DMS114 treated with DMSO at 0.1 percent for 48 hours (cell line): ENCODE results near the gene PLCD3.

Source experiments
- DNase-seq: peaks from one replicate; lab custom pipeline; 2025; ENCODE audit not compliant: unreplicated experiment; lab: John Stamatoyannopoulos, UW

PLCD3 gene

DNA sequence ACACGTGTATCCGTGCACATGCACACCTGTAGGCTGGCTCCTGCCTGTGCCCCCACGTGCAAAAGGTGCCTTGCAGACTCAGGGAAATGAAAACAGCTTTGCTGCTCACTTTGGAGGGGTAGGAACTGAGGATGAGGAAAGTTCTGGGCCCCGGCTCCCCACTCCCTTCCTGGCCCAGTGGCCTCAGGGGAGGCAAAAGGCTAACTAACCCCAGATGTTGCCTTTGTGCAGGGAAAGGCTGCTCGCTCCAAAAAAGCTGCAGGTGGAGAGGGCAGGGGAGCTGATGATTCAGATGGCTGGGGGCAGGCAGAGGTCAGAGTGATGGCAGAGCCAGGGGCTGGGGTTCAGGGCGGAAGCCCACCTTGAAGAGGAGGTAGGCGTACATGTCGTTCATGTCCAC lies 12.4 kb downstream of the PLCD3 start:
- no peak for DNase-seq

DNA sequence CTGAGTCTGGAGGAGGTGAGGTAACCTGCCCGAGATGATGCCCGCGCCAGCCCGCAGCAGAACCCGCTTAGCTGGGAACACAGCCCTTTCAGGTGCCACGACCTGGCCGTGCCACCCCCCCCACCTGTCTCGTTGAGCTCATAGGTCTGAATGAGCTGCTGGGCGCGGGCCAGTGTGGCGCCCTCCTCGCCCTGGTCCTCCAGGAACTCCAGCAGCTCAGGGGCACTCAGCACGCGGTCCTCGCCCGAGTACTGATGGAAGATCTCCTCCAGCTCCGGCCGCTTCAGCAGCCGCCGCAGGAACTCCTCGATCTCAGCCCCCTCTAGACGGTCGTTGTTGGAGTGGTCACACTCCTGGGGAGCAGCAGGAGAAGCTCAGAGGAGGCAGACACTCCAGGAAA lies 13.6 kb downstream of the PLCD3 start:
- DNase-seq, result no peak

DNA sequence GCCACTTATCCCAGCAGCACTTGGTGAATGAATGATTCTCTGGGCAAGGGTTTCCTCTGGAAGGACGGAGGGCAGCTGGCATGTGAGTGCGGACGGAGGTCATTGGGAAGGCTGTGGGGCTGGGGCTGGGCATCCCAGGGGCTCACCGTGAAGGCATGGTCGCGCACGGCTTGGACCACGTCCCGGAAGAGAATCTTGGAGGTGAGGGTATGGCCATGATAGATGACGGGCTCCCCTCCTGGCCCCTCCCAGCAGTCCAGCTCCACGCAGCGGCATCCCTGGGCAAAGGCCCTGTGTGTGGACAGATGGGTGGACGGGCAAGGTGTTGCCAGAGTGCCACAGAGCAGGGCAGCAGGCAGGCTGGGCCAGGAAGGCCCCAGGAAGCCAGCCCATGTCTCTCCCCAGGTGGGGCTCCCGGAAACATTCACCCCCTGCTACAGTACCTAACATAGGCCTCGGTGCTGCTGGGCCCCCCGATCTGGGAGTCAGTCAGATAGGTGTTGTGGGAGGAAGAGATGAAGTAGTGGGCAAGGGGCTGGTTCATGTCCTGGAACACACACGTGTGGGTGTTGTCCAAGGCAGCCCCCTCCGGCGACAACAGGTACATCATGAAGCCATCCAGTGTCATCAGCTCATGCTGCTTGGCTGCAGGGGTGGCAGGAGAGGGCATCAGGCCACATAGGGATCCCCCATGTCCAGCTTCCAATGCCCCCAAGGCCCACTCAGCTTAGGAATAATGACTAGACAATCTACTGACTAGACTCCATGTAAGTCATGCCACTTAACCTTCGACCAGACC lies 14.3 kb downstream of the PLCD3 start:
- DNase-seq, result no peak

DNA sequence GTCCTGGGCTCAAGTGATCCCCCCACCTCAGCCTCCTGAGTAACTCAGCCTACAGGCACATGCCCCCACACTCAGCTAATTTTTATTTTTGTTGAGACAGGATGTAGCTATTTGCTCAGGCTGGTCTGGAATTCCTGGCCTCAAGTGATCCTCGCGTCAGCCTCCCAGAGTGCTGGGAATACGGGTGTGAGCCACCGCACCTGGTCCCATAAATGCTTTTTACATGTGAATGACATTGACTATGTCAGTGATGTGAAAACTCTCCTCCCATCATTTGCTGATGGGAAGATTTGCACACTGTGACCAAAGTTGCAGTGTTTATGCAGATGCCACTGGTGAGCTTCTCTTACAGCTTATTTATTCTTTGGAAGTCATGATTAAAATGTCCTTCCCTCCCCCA lies 15.0 kb downstream of the PLCD3 start:
- no peak for DNase-seq

DNA sequence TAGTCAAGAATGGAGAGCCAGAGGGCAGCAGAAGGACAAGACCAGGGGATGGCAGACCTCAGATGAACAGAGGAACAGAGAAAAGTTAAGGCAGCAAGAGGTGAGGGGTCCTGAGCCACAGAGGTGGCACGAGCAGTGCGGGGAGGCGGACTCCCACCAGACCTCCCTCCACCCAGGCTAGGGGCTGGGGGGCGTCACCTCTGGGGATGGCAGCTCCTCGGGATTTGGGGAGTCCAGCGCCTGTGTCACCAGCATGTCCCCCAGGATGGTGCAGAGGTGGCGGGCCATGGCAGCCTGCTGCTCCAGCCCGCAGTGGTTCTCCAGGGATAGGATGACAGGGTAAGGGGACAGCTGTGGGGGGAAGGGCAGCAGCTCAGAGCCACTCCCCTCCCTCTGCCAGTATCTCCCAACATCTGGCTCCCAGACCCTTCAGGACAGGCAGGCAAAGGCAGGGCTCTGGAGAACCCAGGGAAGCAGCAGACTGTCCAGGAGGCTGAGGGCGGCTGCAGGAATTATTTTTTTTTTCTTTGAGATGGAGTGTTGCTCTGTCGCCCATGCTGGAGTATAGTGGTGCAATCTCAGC lies 15.8 kb downstream of the PLCD3 start:
- DNase-seq, result no peak

DNA sequence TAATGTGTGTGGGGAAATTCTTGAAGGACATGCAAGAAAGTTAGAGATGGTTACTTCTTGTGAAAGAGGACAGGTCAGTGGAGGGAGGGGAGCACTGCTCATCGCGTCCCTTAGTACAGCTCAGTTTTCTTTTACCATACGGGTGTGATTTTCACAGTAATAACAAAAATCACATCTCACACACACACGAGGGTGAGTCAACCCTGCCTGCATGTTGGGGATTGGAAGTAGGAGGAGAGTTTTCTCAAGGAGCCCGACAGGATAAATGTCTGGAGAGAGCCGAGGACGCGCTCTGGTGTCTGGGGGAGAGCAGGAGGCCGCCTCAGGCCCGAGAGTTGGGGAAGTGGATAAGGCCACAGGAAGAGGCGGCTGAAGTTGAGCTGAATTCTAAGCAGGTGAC lies 16.4 kb downstream of the PLCD3 start:
- DNase-seq, result no peak

DNA sequence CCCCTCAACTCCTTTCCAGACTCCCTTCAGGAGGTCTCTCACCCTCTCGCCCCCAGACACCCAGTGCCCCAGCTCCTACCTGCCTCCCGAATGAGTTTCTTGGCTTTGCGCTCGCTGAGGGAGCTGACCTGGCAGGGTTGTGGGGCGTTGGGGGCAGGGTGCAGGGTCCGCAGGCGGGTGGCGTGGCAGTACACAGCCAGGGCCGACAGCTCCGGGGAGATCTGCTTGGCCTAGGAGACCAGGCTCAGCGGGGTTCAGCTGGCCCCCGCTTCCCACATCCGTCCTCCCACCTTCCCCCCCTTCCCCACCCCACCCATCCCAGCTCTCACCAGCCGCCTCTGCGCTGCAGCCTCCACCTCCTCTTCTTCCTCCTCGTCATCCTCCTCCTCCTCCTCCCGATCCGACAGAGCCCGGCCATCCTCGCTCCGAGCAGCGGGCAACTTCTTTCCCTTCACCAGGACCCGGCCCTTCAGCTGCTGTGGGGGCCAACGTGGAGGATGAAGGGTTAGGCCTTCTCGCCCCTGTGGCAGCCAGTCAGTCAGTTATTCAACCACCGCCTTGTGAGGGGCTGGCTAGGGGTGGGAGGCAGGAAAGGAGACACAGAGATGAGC lies 17.2 kb downstream of the PLCD3 start:
- no peak for DNase-seq

DNA sequence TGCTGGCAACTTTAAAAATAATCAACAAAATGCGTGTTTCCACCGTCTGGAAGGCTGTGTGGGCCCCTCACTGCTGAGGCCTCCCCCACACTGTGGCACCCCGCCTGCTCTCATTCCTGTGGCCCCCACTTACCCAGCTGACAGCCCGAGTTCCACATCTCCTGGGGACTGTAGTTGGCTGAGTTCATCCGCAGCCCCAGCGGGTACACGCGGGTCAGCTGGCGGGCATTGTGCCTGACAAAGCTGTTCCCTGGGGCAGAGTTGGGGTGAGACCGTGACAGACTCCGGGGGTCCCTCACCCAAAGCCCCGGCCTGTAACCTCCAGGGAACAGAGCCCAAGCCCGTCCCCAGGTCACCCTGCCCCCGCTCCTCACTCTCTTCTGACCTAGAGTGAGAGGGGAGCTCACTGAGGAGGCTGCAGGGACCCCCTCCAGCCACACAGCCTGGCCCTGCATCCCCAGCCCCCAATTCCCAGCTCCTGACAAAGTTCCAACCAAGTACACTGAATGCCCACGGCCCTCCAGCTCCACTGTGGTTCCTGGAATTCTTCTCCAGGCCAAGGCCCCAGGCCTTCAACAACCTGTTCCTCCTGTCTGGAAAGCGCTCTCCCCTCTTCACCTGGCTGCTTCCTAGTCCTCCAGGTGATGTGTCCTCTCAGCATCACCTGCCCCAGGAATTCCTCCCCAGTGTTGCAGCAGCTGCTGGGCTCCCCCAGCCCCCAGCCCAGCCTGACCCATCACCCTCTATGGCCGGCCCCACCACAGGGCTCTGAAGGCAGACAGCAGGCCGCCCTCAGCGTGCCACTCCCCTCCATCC lies 18.0 kb downstream of the PLCD3 start:
- no peak for DNase-seq

DNA sequence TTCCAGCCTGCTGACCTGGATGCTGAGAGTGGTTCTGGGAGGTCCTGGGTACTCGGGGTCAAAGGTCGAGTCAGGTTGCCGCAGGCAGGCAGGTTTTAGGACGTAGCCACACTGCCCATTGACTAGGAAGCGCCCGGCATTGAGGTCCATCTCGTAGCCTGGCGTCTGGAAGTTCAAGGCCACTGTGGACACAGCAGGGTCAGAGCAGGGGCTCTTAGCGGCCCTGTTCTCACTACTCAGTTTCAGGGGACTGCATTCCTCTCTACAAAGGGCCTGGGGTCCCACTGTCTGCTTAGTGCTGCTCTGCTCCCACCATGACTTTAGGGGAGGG lies 18.9 kb downstream of the PLCD3 start:
- no peak for DNase-seq

DNA sequence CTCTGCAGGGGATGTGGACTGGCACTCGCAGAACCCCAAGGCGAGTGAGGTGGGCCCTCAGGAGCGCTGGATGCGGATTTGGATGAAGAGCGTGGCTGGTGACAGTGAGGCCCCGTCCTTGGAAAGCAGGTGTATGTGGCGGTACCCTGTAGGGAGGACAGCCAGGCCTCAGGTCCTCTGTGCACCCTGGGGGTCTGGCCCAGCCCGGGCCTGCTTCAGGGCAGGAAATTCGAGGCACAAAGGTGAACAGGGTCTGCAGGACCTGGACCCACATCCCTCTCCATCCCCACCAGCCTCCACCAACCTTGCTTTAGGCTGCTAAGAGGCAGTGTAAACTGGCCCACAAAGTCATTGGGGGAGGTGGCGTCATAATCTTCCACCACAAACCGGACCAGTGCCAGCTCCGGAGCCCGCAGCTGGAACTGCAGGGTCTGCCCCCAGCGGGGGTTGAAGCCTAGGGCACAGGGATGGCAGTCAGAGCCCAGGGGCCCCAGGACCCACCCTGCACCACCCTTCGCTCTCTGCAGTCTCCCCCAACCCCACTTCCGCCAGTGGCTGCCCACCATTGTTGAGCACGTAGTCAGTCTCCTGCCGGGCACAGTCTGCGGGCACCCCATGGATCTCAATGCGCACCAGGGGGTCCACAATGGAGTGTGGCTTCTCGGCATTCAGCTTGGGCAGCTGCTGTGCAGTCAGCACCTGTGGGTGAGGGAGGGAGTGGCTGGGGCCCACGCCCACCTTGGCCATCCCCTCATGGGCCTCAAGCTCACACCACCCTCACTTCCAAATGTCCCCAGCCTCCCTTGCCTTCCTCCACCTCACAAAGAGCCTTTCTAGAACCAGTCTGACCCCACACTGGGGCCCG lies 19.5 kb downstream of the PLCD3 start:
- no peak for DNase-seq

DNA sequence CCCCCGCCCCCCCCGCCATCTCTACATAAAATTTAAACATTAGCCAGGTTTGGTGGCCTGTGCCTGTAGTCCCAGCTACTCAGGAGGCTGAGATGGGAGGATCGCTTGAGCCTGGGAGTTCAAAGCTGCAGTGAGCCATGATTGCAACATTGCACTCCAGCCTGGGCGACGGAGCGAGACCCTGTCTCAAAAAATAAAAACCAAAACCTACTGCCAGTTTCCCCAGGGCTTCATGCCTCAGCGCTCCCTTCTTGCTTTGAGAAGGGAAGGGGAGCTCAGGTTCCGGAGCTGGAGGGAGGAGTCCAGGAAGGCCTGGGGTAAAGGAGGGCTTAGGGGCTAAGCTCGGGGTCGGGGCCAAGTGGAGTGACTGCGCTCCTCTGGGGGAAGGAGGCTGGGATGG lies 20.5 kb downstream of the PLCD3 start:
- no peak for DNase-seq

DNA sequence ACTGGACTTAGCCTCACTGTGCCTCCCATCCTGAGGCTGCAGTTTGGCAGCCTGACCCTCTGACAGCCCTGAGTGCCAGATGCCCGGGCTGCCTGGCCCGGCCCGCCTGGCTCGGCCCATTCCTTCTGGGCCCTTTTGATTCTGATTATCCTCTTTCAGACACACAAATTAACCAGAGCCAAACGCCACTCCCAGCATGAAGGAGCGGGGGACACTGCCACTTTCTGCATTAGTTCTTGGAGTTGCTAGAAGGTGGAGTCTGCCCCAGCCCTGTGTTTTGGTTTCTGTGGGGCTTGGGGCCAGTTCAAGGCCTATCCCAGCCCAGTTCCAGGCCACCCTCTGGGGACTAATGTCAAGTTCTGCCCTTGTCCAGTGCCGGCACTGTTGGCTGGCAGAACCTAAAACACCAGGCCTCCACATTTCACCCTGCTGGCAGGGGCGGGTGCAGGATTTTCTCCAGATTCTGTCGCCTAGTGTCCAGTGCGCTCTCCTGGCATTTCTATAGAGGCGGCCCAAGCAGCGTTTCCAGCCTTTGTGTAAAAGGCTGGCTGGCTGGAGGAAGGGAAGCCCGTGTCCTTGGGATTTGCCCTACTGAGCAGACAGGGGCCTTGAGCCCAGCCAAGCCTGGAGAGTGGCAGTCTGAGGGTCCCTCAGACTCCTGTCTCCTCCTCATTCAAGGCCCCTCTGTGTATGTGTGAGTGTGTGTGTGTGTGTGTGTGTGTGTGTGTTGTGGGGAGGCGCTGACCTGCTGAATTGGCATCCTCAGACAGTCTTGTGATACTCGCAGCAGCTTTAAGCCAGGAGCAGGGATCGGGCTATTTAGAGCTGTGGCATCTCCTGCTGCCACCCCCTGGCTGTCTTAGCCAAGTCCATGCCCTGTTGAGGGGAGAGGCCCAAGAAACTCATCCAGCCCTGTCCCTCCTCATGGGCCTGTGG lies 21.4 kb downstream of the PLCD3 start:
- DNase-seq, result no peak

DNA sequence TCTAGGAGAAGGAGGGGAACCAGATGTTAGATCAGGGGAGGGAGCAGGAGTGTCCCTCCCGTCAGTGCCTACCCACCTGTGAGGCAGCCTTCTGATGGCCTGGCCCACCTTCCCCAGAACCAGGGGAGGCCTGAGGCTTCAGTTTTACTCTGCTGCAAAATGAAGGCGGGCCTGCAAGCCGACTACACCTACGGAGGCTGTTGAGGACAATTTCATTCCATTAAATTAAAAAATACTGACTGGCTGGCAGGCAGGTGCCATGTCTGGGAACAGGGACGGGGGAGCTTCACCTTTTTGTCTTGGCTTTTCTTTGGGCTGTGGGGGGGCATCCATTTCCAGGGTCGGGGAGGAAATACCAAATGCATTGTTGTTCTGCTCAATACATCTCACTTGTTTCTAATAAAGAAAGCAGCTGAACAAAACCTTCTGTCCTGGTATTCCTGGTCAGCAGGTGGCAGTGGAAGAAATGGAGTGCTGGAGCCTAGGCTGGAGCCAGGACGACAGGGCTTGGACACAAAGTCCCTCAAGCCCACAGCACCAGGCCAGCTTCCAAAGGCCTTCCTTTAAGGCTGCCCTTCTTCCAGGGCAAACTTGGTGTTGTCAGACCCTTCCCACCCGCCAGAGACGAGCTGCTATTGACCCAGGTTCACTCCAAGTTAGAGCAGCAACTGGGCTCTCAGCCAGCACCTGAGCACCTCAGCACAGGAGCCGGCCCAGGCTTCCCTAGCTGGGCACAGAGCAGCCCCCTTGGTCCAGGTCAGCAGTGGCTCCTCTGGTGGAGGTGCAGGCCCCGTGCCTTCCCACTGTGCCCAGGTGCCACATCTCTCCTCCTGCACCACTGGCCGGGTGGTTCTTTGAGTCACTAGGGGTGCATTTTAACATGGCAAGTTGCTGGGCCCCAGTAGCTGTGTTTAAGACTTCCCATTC lies 23.5 kb downstream of the PLCD3 start:
- no peak for DNase-seq

DNA sequence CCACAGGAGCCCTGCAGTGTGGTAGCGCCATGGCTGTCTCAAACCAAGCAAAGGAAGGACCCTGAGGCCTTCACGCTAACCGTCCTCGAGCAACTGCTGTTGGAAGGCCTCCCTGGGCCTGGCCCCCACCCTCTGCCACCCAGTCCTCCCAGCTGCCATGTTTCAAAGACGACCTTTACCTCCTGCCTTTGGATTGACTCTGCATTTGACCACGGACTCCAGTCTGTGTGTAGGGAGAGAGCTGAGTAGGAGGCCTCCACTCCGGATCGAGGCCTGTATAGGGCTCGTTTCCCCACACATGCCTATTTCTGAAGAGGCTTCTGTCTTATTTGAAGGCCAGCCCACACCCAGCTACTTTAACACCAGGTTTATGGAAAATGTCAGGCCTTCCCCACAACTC lies 24.3 kb downstream of the PLCD3 start:
- no peak for DNase-seq

DNA sequence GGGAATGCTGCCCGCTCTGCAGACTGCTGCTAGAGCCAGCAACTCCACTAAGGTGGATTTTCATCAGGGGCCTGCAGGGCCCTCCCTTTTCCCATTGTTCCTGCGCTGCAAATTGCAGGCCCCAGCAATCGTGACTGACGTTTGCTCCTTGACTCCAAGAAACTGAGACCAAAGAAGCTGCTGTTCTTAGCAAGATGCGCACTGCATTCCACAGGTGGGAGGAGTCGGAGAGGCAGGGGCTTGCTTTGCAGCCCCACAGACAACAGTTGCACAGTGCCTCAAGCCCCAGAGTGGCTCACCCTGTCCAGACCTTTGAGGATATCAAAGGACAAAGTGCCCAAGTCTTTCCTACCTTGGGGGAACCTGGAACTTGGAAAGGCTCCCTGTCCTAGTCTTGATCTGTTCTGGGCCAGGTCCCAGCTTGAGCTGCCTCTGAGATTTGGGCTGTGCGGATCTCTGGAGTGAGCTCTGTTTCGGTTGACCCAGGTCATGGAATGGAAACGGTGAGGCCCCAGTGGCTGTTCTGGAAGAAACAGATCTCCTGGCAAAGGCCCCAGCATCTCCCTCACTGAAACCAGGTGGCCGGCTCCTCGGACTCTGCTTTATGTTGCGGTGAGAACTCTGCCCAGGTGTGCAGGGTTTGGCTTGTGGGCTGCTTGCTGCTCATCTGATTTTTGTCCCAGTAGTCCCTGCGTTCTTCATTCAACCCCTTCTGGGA lies 24.9 kb downstream of the PLCD3 start:
- DNase-seq, result no peak

DNA sequence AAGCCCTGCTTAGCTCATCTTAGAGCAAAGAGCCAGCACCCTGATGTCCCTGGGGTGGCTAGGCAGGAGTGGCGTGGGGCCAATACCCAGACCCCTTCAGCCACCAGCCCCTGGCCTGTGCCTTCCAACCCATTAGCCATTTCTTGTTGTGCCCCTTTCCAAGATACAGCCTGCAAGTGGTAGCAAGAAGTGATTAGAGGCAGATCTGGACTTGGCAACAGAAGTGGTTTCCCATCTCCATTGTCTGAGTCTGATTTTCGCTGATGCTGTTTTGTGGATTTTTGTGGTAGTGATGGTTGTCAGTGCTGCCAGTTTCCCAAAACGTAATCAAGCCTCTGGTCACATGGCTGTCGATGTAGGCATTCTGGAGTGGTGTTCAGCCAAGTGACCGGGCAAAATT lies 25.7 kb downstream of the PLCD3 start:
- DNase-seq, result no peak

DNA sequence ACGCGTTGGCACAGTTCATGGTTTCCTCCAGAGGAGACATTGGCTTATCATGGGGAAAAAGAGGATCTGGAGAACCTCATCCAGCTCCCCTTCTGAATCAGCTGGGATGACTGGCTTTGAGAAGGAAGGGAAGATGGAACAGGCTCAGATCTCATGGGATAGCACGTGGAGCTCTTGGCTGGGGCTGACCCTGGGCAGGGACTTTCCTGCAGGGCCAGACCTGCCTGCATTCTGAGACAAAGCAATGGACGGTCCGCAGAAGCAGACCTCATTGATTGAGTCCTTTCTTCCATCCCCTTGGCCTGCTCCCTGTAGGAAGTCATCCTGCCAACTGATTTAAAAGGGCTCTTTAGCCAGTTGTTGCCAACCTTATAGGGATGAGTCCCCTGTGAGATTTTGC lies 26.2 kb downstream of the PLCD3 start:
- no peak for DNase-seq
